Neural progenitor cell (in vitro differentiated cells): ENCODE data around the gene RPL27. TPM values are rescaled to one million over a fixed set of nuclear protein-coding genes. Genes with fewer than 3 reads are reported as not detected.

Experiments
- DNase-seq: peaks from one replicate; pipeline ENCODE4 v3.0.0-alpha.2; 2016; ENCODE audit warnings: low spot score
- H2AFZ ChIP-seq: fragments of 200-600 bp; sonication (generic); replicated peaks from 2 replicates; pipeline ENCODE4 v1.6.1; 2016; ENCODE audit warnings: antibody characterized with exemption
- H3F3A ChIP-seq: fragments of 200-600 bp; sonication (generic); 2 replicates; pipeline ENCODE4 v1.6.1; 2016; ENCODE audit warnings: antibody characterized with exemption, low read depth
- H3K27ac ChIP-seq: fragments of 200-600 bp; sonication (generic); 2 replicates; pipeline ENCODE4 v1.5.1; 2016; ENCODE audit warnings: mild to moderate bottlenecking
- H3K27me3 ChIP-seq: fragments of 200-600 bp; sonication (generic); 2 replicates; pipeline ENCODE4 v1.6.1; 2016; ENCODE audit warnings: mild to moderate bottlenecking, moderate library complexity
- H3K36me3 ChIP-seq: fragments of 200-600 bp; sonication (generic); 2 replicates; pipeline ENCODE4 v1.5.1; 2016
- H3K4me1 ChIP-seq: fragments of 200-600 bp; sonication (generic); 2 replicates; pipeline ENCODE4 v1.6.1; 2016; ENCODE audit warnings: mixed run types
- H3K4me2 ChIP-seq: fragments of 200-600 bp; sonication (generic); 2 replicates; pipeline ENCODE4 v1.6.1; 2016
- H3K4me3 ChIP-seq: fragments of 200-600 bp; sonication (generic); 2 replicates; pipeline ENCODE4 v1.5.1; 2016
- H3K79me2 ChIP-seq: fragments of 200-600 bp; sonication (generic); 2 replicates; pipeline ENCODE4 v1.6.1; 2016; ENCODE audit warnings: low read depth
- H3K9ac ChIP-seq: fragments of 200-600 bp; sonication (generic); 2 replicates; pipeline ENCODE4 v1.6.1; 2016
- H3K9me3 ChIP-seq: fragments of 200-600 bp; sonication (generic); 2 replicates; pipeline ENCODE4 v1.5.1; 2016; ENCODE audit warnings: low read depth
- H4K20me1 ChIP-seq: fragments of 200-600 bp; sonication (generic); 2 replicates; pipeline ENCODE4 v1.6.1; 2016; ENCODE audit warnings: low read depth
- H3K27ac Mint-ChIP-seq: 3 replicates; pipeline ENCODE4 v1.8.0; 2021; ENCODE audit warnings: mixed read lengths
- H3K27me3 Mint-ChIP-seq: 2 replicates; pipeline ENCODE4 v1.8.0; 2022; ENCODE audit warnings: low read depth, mild to moderate bottlenecking, inconsistent platforms, moderate library complexity, mixed read lengths; ENCODE audit not compliant: insufficient read depth
- H3K36me3 Mint-ChIP-seq: 3 replicates; pipeline ENCODE4 v1.8.0; 2021; ENCODE audit warnings: mixed read lengths
- H3K4me1 Mint-ChIP-seq: 3 replicates; pipeline ENCODE4 v1.8.0; 2021; ENCODE audit warnings: mixed read lengths
- H3K4me3 Mint-ChIP-seq: 3 replicates; pipeline ENCODE4 v1.8.0; 2021; ENCODE audit warnings: mild to moderate bottlenecking, moderate library complexity, mixed read lengths
- H3K9me3 Mint-ChIP-seq: 3 replicates; pipeline ENCODE4 v1.8.0; 2020; ENCODE audit warnings: mixed read lengths
- EZH2 ChIP-seq: fragments of 200-600 bp; sonication (generic); IDR thresholded peaks from 2 replicates; pipeline ENCODE4 v1.6.1; 2017; ENCODE audit warnings: antibody characterized with exemption, mild to moderate bottlenecking, moderate library complexity
- EZH2phosphoT487 ChIP-seq: fragments of 200-600 bp; sonication (generic); IDR thresholded peaks from 2 replicates; pipeline ENCODE4 v1.6.1; 2017; ENCODE audit warnings: antibody characterized with exemption
- total RNA-seq: library from RNA; depleted of rRNA; stranded (reverse); fragments of >200 nt; gene quantifications from 2 replicates; pipeline ENCODE4 v1.2.3, GENCODE V29; 2015; ENCODE audit warnings: low replicate concordance
- TF ChIP-seq, protein P1 (sequence below): fragments of 200-600 bp; sonication (generic); IDR thresholded peaks from 2 replicates; pipeline ENCODE4 v1.5.1; 2017; ENCODE audit warnings: antibody characterized with exemption, mild to moderate bottlenecking

The RPL27 gene
- total RNA-seq, 1 donor from 2014 or later = 1,934 TPM

DNA sequence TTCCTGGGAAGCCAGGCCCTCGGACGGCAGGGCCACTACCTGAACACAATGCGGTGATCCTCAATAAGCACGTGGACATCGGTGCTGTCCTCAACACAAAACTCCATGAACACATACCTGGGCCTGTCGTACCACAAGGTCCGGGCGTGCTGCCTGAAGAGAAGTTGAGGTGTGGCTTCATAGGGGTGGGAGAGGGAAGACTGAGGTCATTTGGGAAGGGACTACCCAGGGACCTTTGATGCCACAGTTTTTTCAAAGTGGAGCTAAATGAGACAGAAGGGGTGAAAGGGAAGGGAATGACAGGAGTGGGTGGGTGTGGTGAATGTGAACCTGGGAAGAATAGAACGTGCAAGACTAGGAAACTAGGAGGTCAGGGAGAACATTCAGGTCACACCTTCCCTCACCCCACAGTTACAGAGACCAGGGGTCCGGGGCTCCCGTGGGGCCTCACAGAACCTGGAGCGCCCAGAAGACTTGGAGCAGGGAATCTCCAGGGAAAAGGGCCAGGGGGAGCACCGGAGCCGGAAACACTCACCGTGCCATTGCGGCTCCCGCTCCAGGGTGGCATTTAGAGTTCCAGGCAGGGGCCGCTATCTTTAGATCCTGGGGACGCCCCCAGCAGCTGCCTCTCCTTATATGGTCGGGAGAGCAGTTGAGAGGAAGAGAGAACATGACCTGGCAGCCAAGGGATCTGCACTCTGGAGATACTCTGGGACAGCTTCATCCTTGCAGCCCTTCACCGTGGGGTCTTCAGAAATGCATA lies 18.5 kb upstream of the RPL27 start, which contains the start of gene PTGES3L:
Gene PTGES3L (minus strand): TSS at position 570 of the 763 bp plus-strand sequence. CDS start 27 bp downstream, at position 543.
- no peaks in the 10 kb centered on the region for H3K27me3 ChIP-seq
- peaks cover 9% of the 10 kb centered on the region for H3K27me3 Mint-ChIP-seq
- H3K4me1 ChIP-seq = peaks cover 11% of the 10 kb centered on the region
- peaks cover 19% of the 10 kb centered on the region for H3F3A ChIP-seq
- H3K27ac ChIP-seq = peak within 1 kb of the TSS; percentile 16
- DNase-seq = peak; percentile 67
- peaks cover 23% of the 10 kb centered on the region for H3K4me1 Mint-ChIP-seq
- H3K4me3 Mint-ChIP-seq = peak within 1 kb of the TSS; percentile 100
- H2AFZ ChIP-seq = peak within 1 kb of the TSS; percentile 83
- H3K9me3 Mint-ChIP-seq = no peaks in the 10 kb centered on the region
- no peaks in the 10 kb centered on the region for H3K36me3 ChIP-seq
- H3K4me2 ChIP-seq = peak within 1 kb of the TSS; percentile 93
- TF ChIP-seq EZH2 (no peak), EZH2phosphoT487 (no peak)
- TF ChIP-seq, protein P1, sequence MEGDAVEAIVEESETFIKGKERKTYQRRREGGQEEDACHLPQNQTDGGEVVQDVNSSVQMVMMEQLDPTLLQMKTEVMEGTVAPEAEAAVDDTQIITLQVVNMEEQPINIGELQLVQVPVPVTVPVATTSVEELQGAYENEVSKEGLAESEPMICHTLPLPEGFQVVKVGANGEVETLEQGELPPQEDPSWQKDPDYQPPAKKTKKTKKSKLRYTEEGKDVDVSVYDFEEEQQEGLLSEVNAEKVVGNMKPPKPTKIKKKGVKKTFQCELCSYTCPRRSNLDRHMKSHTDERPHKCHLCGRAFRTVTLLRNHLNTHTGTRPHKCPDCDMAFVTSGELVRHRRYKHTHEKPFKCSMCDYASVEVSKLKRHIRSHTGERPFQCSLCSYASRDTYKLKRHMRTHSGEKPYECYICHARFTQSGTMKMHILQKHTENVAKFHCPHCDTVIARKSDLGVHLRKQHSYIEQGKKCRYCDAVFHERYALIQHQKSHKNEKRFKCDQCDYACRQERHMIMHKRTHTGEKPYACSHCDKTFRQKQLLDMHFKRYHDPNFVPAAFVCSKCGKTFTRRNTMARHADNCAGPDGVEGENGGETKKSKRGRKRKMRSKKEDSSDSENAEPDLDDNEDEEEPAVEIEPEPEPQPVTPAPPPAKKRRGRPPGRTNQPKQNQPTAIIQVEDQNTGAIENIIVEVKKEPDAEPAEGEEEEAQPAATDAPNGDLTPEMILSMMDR = no peak
- H3K9me3 ChIP-seq = no peaks in the 10 kb centered on the region
- peaks cover 18% of the 10 kb centered on the region for H4K20me1 ChIP-seq
- peaks cover 11% of the 10 kb centered on the region for H3K36me3 Mint-ChIP-seq
- peaks cover 33% of the 10 kb centered on the region for H3K79me2 ChIP-seq
- peak within 1 kb of the TSS; percentile 84 for H3K4me3 ChIP-seq
- H3K27ac Mint-ChIP-seq = peak within 1 kb of the TSS; percentile 96
- H3K9ac ChIP-seq = peak within 1 kb of the TSS; percentile 78

DNA sequence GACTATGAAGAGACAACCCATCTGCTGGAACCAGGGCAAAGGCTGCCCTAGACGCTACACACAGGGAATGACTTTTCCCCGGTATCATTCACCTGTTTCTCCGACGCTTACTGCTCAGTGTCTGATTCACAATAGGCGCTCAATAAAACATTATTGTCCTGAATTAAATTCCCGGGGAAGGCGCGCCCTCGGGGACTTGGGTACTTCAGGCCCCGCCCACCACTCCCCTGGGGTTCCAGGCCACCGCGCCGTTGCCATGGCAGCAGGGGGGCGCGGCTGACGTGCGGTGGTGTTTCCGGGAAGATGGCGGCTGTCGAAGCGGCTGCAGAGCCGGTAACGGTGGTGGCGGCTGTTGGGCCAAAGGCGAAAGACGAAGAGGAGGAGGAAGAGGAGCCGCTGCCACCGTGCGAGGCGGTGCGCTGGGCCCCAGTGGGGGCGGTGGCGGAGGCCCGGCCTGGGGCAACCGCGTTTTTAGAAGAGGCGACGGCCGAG lies 17.9 kb upstream of the RPL27 start, which contains the start of gene RUNDC1:
Gene RUNDC1 (plus strand): TSS at position 292 of the 492 bp plus-strand sequence. CDS start 12 bp downstream, at position 304.
- no peaks in the 10 kb centered on the region for H3K9me3 Mint-ChIP-seq
- Histone ChIP-seq H3K79me2 (peaks cover 37% of the 10 kb centered on the region), H3K4me1 (peaks cover 11% of the 10 kb centered on the region), H3K27me3 (no peaks in the 10 kb centered on the region), H3F3A (peaks cover 19% of the 10 kb centered on the region), H3K9ac (peak within 1 kb of the TSS; percentile 78), H2AFZ (peak within 1 kb of the TSS; percentile 83), H3K4me3 (peak within 1 kb of the TSS; percentile 84), H3K9me3 (no peaks in the 10 kb centered on the region), H4K20me1 (peaks cover 18% of the 10 kb centered on the region), H3K27ac (peak within 1 kb of the TSS; percentile 16), H3K36me3 (no peaks in the 10 kb centered on the region), H3K4me2 (peak within 1 kb of the TSS; percentile 93)
- peaks cover 23% of the 10 kb centered on the region for H3K4me1 Mint-ChIP-seq
- no peak for TF ChIP-seq EZH2phosphoT487
- no peak for TF ChIP-seq EZH2
- TF ChIP-seq, protein P1 = no peak
- peak within 1 kb of the TSS; percentile 100 for H3K4me3 Mint-ChIP-seq
- peaks cover 9% of the 10 kb centered on the region for H3K27me3 Mint-ChIP-seq
- peaks cover 14% of the 10 kb centered on the region for H3K36me3 Mint-ChIP-seq
- H3K27ac Mint-ChIP-seq = peak within 1 kb of the TSS; percentile 96
- DNase-seq = peak; percentile 98

DNA sequence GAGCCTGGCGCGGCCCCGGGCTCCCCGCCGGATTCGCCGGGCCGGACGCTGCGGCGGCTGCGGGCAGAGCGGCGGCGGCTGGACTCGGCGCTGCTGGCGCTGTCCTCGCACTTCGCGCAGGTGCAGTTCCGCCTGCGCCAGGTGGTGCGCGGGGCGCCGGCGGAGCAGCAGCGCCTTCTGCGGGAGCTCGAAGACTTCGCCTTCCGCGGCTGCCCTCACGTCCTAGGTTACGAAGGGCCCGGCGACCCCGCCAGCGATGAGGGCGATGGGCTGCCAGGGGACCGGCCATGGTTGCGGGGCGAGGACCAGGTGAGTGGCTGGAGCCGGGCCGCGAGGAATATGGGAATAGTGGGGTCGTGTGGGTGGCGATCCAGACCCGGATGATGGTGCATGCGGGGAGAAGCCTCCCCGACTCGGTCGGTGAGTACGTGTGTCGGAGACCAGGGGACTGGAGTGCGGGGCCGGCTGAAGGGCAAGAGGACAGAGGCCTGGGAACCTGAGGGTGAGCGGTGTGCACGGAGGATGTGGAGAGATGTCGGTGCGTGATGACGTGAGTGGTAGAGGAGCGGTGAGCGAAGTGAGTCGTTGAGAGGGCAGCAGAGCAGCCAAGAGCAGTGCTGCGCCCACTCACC lies 17.3 kb upstream of the RPL27 start:
- no peak for TF ChIP-seq EZH2
- TF ChIP-seq, protein P1 = peak; percentile 32
- peak overlapping the region; percentile 84 for H3K4me3 ChIP-seq

More for the DNA sequence above, 17.3 kb upstream of the RPL27 start:
- peaks cover 18% of the 10 kb centered on the region for H3K36me3 Mint-ChIP-seq
- Histone ChIP-seq H3K4me2 (peak overlapping the region; percentile 93), H4K20me1 (peaks cover 18% of the 10 kb centered on the region), H3K27me3 (no peaks in the 10 kb centered on the region), H3K36me3 (no peaks in the 10 kb centered on the region), H2AFZ (peak overlapping the region; percentile 83), H3K79me2 (peaks cover 41% of the 10 kb centered on the region), H3K4me1 (peaks cover 11% of the 10 kb centered on the region), H3K9ac (peak overlapping the region; percentile 78), H3K9me3 (no peaks in the 10 kb centered on the region), H3K27ac (peak overlapping the region; percentile 16), H3F3A (peaks cover 19% of the 10 kb centered on the region)
- H3K27me3 Mint-ChIP-seq = peaks cover 9% of the 10 kb centered on the region
- peaks cover 23% of the 10 kb centered on the region for H3K4me1 Mint-ChIP-seq
- H3K27ac Mint-ChIP-seq = peak overlapping the region; percentile 93
- peak; percentile 78 for DNase-seq
- peak overlapping the region; percentile 99 for H3K4me3 Mint-ChIP-seq
- no peaks in the 10 kb centered on the region for H3K9me3 Mint-ChIP-seq
